Peyer's patch (tissue), 4 donors: ENCODE results near the gene IRF2BP2. TPM values are rescaled to one million over a fixed set of nuclear protein-coding genes. Genes with fewer than 3 reads are reported as not detected.

Source experiments
- DNase-seq, 3 donors: peaks; one replicate each; pipeline ENCODE4 v3.0.0-alpha.2; 2017 to 2019
- H3K27ac ChIP-seq, 4 donors: fragments of 200-600 bp; sonication (generic); one replicate each; pipeline ENCODE4 v1.5.1; 2016 to 2019
- H3K27me3 ChIP-seq, 2 donors: fragments of 200-600 bp; sonication (generic); one replicate each; pipeline ENCODE4 v1.5.1; 2019
- H3K36me3 ChIP-seq, 3 donors: fragments of 200-600 bp; sonication (generic); one replicate each; pipeline ENCODE4 v1.5.1; 2016 to 2019
- H3K4me1 ChIP-seq, 4 donors: fragments of 200-600 bp; sonication (generic); one replicate each; pipeline ENCODE4 v1.5.1; 2016 to 2019
- H3K4me3 ChIP-seq, 4 donors: fragments of 200-600 bp; sonication (generic); 1 replicate in 3 of 4; 2 replicates in 1 of 4; pipeline ENCODE4 v1.5.1; 2016 to 2019; ENCODE audit warnings: mild to moderate bottlenecking in 1 of 4
- H3K9me3 ChIP-seq, 4 donors: fragments of 200-600 bp; sonication (generic); one replicate each; pipeline ENCODE4 v1.5.1; 2016 to 2019; ENCODE audit warnings: mild to moderate bottlenecking in 1 of 4
- CTCF ChIP-seq, 6 experiments: fragments of 450-650 bp in 4 of 6; fragments of 200-600 bp in 2 of 6; sonication (generic) in 1 of 6; IDR thresholded peaks; one replicate each; pipeline ENCODE4 v1.5.1; 2017 to 2019; ENCODE audit warnings: antibody characterized with exemption in 6 of 6, mild to moderate bottlenecking in 3 of 6, moderate library complexity in 1 of 6
- POLR2A ChIP-seq, 2 donors: fragments of 450-650 bp; IDR thresholded peaks; one replicate each; pipeline ENCODE4 v1.5.1; 2017; ENCODE audit warnings: antibody characterized with exemption in 2 of 2, mild to moderate bottlenecking in 2 of 2, moderate library complexity in 2 of 2
- total RNA-seq, 4 donors: library from RNA; depleted of rRNA; stranded (reverse); fragments of >200 nt; gene quantifications; one replicate each; pipeline ENCODE4 v1.1.0, GENCODE V29; 2016

The IRF2BP2 gene
- total RNA-seq, 4 donors from 2014 or later = 73.4 to 99.6 (median 86.5) TPM

GRCh38 chr1:234568345-234568744 lies 41.6 kb downstream of the IRF2BP2 start:
- Histone ChIP-seq H3K4me1 (no peaks in the 10 kb centered on the region), H3K27ac (no peak overlapping the region), H3K27me3 (no peaks in the 10 kb centered on the region), H3K4me3 (no peak overlapping the region), H3K36me3 (no peaks in the 10 kb centered on the region), H3K9me3 (no peaks in the 10 kb centered on the region)
- TF ChIP-seq CTCF (IDR thresholded peaks at IDR 0.05) (no peak), POLR2A (IDR thresholded peaks at IDR 0.05) (no peak)
- no peak for DNase-seq

DNA sequence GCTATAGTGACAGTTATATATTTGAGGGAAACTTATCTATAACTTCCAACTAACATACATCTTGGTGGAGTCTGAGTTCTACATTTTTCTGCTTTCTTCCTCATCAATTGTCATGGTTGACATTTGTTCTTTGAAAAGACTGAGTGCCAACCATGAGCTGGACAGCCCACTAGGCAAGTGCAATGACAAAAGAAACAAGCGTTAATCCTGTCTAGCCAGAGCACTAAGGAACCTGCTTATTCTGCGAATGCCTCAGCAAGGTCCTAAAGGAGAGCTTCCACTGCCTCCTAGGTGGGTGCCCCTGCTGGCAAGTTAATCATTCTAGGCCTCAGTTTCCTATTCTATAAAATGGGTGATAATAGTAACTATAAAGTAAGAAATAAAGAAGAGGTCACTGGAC lies 44.8 kb downstream of the IRF2BP2 start:
- Histone ChIP-seq H3K4me3 (no peak overlapping the region), H3K27me3 (no peaks in the 10 kb centered on the region), H3K36me3 (no peaks in the 10 kb centered on the region), H3K27ac (no peak overlapping the region), H3K4me1 (no peaks in the 10 kb centered on the region), H3K9me3 (no peaks in the 10 kb centered on the region)
- DNase-seq = no peak
- no peak for TF ChIP-seq POLR2A (IDR thresholded peaks at IDR 0.05)
- TF ChIP-seq CTCF (IDR thresholded peaks at IDR 0.05) = no peak

DNA sequence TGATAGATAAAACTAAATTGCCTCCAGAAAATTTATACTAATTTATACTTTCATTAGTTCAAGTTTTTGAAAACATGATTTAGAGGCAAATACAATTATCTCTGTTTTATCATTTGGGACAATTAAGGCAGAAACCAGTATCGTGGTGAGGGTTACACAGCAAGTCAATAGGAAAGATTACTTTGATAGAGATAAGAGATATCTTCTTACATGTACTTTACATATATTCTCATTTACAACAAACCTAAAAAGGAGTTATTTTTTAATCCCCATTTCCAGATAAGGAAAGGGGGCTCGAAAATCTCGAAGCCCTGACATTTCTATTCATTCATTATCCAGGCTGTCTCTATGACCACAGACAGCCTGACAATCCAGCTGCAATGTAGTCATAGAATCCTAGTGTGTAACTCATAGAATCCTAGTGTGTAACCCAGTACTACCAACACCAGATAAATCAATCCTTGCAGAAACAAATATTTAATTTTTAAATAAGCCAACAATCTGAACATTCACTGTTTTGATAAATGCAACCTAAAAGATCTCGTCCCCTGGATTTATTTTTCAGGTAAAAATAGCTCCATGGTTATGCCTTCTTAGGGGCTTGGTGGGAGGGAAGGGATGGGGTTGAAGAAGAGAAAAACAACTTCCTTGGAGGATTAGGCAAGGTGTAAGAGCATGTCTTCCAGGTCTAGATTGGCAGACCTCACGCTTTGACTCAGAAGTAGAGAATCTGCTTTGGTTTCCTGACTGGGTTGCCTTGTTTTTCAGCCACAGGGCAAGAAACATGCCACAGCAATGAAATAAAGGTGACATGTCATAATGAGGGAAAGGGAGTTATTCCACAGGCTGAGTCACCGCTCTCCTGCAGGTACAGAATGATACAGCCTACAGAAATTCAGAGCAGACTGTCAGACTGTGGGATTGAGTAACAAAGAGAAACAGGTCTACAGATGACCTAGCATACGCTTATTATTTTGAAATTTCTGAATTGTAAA lies 45.6 kb downstream of the IRF2BP2 start:
- Histone ChIP-seq H3K27me3 (no peaks in the 10 kb centered on the region), H3K9me3 (no peaks in the 10 kb centered on the region), H3K4me3 (no peak overlapping the region), H3K36me3 (no peaks in the 10 kb centered on the region), H3K4me1 (no peaks in the 10 kb centered on the region), H3K27ac (no peak overlapping the region)
- DNase-seq = no peak
- TF ChIP-seq POLR2A (IDR thresholded peaks at IDR 0.05) = no peak
- no peak for TF ChIP-seq CTCF (IDR thresholded peaks at IDR 0.05)

- Histone ChIP-seq H3K27me3 (no peaks in the 10 kb centered on the region), H3K9me3 (no peaks in the 10 kb centered on the region), H3K4me1 (no peaks in the 10 kb centered on the region), H3K36me3 (no peaks in the 10 kb centered on the region), H3K27ac (no peak overlapping the region), H3K4me3 (no peak overlapping the region)
- DNase-seq = no peak
- TF ChIP-seq CTCF (IDR thresholded peaks at IDR 0.05) (no peak), POLR2A (IDR thresholded peaks at IDR 0.05) (no peak)
Measured at GRCh38 chr1:234562334-234562733, 47.6 kb downstream of the IRF2BP2 start.

DNA sequence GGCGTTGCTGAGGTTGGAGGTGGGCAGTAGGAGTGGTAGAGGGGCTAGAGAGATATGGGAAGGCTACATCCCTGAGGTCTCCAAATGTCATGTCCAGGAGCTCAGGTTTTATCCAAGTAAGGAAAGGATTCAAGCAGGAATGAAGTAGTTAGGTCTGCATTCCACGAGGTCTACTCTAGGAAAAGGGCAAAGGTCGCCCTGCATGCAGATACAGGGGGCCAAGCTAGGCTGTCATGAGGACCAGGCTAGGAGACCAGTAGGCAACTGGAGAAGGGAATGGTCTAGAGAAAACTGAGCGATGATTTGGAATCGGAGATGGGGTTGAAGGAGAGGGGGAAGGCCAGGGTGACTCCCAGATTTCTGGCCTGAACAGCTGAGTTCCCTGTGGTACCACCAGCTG lies 48.7 kb downstream of the IRF2BP2 start:
- Histone ChIP-seq H3K9me3 (no peaks in the 10 kb centered on the region), H3K4me3 (no peak overlapping the region), H3K36me3 (no peaks in the 10 kb centered on the region), H3K27ac (no peak overlapping the region), H3K27me3 (no peaks in the 10 kb centered on the region), H3K4me1 (no peaks in the 10 kb centered on the region)
- TF ChIP-seq POLR2A (IDR thresholded peaks at IDR 0.05) (no peak), CTCF (IDR thresholded peaks at IDR 0.05) (no peak)
- no peak for DNase-seq
